HG03442 (cell line): ENCODE data around the gene AP3S2.
"Not testable (repeated sequence)": the region's sequence is repeated elsewhere in the genome, so short reads cannot be mapped to it uniquely, and the experiment has no call there.

Experiments
- ATAC-seq: cut with Tn5 transposase; IDR thresholded peaks from one replicate; pipeline ENCODE4 v1.9.1; 2021; ENCODE audit warnings: mild to moderate bottlenecking, moderate library complexity; ENCODE audit not compliant: unreplicated experiment

AP3S2 gene

GRCh38 chr15:89903858-89904130 lies 10.0 kb upstream of the AP3S2 start:
- no peak for ATAC-seq

- no peak for ATAC-seq
Measured at GRCh38 chr15:89903015-89903857, 9.4 kb upstream of the AP3S2 start.

- no peak for ATAC-seq
Measured at GRCh38 chr15:89900849-89901248, 7.1 kb upstream of the AP3S2 start.

- no peak for ATAC-seq
Measured at GRCh38 chr15:89899951-89900567, 6.3 kb upstream of the AP3S2 start.

GRCh38 chr15:89899295-89899945 lies 5.6 kb upstream of the AP3S2 start:
- ATAC-seq = no peak

- ATAC-seq = peak; percentile 43
Measured at GRCh38 chr15:89898614-89899294, 5.0 kb upstream of the AP3S2 start.

GRCh38 chr15:89898146-89898545 lies 4.4 kb upstream of the AP3S2 start:
- no peak for ATAC-seq

DNA sequence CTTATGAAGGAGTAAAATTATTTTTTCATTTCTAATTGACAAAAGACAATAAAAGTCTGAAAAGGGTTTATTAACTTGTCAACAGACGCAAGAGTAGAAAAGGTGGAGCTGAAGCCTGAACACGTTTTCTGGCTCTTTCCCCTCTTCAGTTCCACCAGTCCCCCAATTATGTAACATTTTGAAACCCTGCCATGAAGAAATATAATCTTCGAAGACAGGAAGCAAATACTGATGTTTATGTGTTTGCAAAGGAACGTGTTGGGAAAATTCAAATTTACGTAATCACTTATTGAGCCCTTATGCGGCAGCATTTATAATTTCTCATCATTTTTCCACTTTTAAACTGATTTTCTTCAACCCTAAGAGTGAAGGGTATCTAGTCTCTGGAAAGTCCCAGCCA lies 767 bp downstream of the AP3S2 start:
- no peak for ATAC-seq

DNA sequence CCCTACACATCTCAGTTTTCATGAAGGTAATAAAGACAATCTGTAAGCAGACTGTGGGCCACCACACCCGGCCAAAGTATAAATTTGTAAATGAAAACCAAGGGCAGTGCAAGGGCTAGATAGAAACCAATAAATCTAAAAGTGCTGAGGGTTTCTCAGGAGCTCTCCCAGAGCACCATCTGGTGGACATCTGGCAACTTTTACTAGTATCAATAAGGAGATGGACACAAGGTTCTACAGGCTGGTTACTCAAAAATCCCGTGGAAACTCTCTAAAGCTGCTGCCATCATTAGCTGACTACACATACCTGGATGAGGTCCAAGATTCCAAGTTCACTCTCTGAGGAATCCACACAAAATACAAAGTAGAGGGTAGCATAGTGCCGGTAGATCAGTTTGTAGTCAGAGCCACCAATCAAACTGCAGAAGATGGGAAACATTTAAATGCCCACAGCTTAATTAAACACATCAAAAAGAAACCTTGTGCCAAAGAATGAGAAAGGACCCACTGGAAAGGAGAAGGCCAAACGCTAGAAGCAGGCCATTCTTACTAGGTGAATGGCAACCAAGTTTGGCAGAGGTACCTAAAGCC lies 5.5 kb downstream of the AP3S2 start:
- no peak for ATAC-seq

- no peak for ATAC-seq
Measured at GRCh38 chr15:89885611-89886010, 8.2 kb downstream of the AP3S2 start.

DNA sequence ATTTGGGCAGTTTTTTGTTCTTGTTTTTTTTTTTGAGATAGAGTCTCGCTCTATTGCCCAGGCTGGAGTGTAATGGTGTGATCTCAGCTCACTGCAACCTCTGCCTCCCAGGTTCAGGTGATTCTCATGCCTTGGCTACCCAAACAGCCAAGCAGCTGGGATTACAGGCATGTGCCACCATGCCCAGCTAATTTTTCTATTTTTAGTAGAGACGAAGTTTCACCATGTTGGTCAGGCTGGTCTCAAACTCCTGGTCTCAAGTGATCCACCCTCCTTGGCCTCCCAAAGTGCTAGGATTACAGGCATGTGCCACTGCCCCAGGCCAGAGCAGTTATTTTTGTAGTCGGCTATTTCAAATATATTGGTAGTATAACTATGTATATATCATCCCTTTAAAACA lies 8.6 kb downstream of the AP3S2 start:
- ATAC-seq = not testable (repeated sequence)

- ATAC-seq = no peak
Measured at GRCh38 chr15:89883518-89883917, 10.3 kb downstream of the AP3S2 start.

- ATAC-seq = no peak
Measured at GRCh38 chr15:89880727-89881126, 13.1 kb downstream of the AP3S2 start.

GRCh38 chr15:89878323-89878722 lies 15.5 kb downstream of the AP3S2 start:
- no peak for ATAC-seq

DNA sequence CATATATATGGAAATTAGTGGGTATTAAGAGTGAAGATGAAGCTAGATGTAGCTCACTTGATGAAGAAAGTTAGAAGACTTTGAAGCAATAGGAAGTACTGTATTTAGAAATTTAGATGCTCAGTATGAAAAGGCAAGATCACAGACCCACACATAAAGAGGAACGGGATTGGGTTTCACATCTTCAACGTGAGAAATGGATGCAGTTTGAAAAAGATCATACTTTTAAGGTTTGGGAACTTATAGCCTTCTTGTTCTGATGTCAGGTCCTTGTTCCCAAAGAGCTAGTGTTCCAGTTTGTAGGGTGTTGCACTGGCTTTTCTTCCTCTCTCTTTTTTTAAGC lies 16.7 kb downstream of the AP3S2 start:
- no peak for ATAC-seq

DNA sequence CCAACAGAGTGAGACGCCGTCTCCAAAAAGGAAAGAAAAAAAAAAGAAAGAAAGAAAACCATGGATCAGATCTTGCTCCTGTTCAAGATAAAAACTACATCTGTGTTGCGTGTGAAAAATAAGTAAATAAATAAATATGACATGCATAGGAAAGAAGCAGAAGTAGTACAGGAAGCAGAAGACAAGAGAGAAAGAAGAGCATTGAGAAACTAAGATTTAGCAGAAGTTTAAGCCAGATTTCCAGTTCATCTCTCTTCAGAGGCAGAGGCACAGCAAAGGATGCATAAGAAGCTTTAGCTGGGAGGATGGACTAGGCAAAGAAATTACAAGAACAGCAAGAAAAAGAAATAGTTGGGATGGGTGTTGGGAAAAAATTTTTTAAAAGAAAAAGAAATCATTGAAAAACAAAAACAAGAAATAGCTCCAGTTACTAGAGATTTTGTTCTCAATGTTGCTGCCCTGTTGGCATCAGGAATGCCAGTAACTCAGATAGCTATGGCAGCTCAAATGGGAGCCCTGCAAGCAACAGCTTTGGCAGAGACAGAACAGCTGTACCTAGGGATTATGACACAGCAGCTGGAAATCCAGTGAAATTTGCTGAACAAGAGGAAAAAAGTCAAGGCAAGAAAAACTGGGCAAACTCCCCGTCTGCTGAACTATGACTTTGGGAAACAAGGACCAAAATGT lies 17.3 kb downstream of the AP3S2 start:
- ATAC-seq = no peak

- no peak for ATAC-seq
Measured at GRCh38 chr15:89875741-89876140, 18.1 kb downstream of the AP3S2 start.

- ATAC-seq = peak; percentile 63
Measured at GRCh38 chr15:89874926-89875564, 18.7 kb downstream of the AP3S2 start.

DNA sequence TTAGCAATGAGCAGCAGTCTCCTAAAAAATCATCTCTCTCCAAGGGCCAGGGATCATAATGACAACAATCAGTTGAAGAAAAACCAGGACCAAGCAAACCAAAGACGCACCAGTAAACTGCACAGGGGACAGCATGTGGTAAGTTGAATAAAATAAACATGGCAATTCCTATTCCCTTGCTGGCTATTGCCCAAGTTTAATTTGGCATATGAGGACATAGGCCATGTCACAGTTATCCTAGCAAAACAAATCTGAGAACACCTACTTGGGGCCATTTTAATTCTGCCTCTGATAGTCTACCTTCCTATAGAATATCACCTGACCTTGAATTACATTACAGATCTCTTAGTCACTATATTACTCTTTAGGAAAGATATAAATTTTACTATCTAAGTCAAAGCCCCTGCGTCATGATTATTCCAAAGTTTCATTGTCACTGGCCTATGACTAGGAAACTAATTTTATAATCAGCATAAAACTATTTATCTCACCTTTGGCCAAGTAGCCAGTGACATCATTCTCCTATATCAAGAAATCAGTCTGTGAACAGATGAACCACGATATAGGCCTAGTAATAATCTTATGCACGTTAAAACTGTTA lies 23.0 kb downstream of the AP3S2 start:
- no peak for ATAC-seq

GRCh38 chr15:89870006-89870405 lies 23.8 kb downstream of the AP3S2 start:
- no peak for ATAC-seq
